NCI-H1417 treated with DMSO at 0.1 percent for 48 hours (cell line): ENCODE data around the gene C2orf42.
"Not testable (repeated sequence)": the region's sequence is repeated elsewhere in the genome, so short reads cannot be mapped to it uniquely, and the experiment has no call there.

Experiments used
- DNase-seq: peaks from one replicate; lab custom pipeline; 2025; lab: John Stamatoyannopoulos, UW

C2orf42 gene

DNA sequence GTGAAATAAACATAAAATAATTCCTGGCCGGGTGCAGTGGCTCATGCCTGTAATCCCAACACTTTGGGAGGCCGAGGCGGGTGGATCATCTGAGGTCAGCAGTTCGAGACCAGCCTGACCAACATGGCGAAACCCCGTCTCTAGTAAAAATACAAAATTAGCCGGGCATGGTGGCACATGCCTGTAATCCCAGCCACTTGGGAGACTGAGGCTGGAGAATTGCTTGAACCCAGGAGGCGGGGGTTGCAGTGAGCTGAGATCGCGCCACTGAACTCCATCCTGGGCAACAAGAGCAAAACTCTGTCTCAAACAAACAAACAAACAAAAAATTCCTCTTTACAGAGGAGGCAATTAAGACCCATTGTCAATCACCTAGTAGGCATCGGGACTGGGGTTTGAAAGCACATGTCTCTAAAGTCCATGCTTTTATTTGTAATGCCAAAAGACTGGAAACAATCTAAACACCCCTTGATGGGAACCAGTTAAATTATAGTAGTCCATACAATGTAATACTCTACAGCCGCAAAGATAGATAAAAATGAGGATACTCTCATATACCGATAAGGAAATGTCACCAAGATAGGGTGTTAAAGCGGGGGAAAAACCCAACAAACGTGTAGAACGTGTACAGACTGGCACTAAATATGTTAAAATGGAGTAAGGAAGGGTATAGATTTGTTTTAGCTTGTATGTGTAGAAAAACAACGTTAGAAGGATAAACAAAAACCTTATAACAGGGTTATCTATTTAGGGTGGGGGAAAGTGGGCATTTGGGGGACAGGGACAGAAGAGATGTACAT is 59.3 kb downstream of the C2orf42 start:
- not testable (repeated sequence) for DNase-seq

DNA sequence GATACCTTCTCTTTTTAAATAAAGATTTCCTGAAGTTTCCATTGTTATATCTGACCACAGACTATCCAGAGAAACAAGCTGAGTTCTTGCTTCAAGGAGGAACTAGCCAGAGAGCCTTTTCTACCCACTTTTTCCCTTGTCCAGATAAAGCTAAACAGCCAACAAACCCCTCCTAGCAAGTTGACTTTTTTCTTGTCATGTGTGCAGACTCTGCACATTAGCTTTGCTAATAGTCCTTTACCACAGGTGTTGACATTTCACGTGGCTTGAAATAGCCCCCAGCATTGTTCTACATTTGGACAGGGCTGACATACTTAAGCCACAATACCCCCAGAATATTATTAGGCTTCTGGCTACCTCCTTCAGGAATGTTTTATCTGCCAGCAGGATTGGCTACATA is 62.8 kb downstream of the C2orf42 start:
- DNase-seq = no peak

DNA sequence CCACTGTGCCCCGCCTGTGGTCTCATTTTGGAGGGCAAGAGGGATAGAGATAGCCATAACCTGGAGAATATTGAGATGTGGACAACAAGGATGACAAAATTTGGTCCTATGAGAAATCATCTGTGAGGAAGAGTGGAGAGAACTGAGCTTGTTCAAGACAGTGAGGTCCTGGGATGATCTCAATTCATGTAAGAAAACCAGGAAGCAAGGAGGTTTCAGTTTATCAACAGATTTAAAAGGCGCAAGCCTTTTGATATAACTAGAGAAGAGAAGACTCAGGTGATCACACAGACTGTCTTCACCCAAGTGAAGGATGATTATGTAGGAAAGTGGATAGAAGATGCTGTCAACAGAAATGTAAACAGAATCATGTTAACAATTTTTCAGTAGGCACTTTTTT is 64.4 kb downstream of the C2orf42 start:
- DNase-seq = no peak

DNA sequence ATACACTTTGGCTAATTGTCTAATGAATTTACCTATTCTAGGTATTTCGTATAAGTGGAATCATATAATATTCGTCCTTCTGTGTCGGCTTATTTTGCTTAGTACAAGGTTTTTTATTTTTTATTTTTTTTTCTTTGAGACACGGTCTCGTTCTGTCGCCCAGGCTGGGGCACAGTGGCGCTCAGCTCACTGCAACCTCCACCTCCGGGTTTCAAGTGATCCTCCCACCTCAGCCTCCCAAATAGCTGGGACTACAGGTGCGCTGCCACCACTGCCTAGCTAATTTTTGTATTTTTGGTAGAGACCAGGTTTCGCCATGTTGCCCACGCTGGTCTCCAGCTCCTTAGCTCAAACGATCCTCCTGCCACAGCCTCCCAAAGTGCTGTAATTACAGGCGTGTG is 65.3 kb downstream of the C2orf42 start:
- no peak for DNase-seq

DNA sequence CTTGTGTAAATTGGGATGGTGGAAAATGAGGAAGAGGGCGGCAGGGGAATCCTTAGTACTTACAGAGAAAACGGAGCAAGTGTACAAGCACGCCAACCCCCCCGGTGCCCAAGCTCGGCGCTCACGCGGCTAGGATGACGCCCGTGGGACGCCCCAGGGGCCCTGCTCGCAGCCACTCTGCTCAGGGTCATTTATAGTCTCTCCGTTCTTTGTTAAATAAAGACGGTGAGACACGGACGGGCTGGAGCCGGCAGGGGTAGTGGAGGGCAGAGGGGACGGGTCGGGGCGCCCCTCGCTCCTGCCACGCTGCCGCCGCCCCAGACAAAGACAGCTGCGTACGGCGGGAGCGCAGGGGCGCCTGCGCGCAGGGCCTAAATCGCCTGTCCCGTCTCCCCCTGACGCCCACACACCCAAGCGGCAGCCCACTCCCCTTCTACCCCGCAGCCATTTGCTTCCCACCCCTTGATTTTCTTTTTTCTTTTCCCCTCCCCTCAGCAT is 65.8 kb downstream of the C2orf42 start:
- DNase-seq = no peak

DNA sequence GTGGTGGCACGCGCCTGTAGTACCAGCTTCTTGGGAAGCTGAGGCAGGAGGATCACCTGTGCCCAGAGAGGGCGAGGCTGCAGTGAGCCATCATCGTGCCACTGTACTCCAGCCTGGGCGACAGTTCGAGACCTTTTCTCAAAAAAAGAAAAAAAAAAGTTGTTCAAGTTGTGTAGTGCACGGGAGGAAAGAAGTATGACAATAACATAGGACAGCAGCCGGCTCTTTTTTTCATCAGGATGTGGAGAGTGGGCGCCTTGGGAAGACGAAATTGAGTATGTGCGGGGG is 67.0 kb downstream of the C2orf42 start:
- no peak for DNase-seq

DNA sequence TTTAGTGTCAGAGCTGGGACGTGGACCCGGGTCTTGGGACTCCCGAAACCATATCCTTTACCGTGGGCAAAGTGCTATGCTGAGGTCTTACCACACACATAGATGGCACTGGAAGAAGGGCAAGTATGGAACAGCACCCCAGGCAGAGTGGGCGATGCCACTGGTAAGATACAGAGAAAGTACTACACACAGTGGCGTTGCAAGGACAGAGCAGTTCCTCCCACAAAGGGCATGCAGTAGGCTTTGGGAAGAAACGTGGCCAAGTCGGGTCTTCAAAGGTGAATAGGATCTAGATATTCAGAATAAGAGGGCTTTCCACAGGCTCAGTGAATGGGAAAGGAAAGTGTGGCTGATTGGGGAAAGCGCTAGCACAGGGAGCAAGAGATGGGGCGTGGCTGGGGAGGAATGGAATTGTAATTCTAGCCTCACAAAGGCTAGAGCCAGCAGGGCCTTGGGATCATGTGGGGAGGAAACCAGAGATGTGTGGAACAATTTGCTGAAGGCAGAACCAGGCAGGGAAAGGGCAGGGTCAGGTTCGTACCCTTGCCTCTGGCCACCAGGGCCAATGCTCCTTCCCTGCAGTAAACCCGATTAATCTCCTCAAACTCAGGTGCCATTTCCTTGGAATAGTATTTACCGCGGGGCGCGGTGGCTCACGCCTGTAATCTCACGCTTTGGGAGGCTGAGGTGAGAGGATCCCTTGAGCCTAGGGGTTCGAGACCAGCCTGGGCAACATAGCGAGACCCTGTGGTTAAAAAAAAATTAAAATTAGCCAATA is 67.6 kb downstream of the C2orf42 start:
- no peak for DNase-seq

DNA sequence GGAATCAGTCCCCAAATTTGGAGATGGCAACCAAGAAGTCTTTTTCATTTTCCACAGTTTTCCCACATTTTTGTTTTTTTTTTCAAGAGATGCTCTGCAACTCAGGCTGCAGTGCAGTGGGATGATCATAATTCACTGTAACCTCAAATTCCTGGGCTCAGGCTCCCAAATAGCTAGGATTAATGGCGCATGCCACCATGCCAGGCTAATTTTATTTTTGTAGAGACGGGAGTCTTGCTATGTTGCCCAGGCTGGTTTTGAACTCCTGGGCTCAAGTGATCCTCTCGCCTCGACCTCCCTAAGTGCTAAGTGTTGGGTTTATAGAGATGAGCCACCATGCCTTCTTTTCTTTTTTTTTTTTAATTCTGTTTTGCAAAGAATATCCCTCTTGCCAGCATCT is 68.3 kb downstream of the C2orf42 start:
- DNase-seq = no peak

DNA sequence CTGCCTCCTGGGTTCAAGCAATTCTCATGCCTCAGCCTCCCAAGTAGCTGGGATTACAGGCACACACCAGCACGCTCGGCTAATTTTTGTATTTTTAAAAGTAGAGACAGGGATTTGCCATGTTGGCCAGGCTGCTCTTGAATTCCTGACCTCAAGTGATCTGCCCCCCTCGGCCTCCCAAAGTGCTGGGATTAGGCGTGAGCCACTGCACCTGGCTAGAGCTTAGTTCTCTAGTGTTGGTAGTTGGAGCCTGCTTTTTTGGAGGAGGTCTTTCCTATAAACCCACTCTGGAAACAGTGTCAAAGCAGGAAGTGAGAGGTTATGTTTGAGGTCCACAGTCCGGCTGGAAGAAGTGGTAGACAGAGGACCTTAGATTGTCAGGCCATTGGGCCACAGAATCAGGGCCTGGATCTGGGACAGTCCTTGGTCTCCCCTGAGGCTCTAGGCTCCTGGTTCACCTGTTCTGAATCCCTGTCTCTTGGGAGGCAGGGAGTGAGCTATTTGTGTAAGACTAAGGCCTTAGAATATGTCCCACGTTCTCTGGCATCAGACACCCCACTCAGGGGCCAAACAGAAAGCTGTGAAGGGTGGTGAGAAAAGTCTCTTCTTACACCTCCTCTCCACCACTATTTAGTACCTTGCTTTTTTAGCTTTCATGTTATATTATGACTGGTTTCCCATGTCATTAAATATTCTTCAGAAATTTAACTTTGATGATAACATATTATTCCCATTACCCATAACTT is 69.0 kb downstream of the C2orf42 start:
- DNase-seq = no peak

DNA sequence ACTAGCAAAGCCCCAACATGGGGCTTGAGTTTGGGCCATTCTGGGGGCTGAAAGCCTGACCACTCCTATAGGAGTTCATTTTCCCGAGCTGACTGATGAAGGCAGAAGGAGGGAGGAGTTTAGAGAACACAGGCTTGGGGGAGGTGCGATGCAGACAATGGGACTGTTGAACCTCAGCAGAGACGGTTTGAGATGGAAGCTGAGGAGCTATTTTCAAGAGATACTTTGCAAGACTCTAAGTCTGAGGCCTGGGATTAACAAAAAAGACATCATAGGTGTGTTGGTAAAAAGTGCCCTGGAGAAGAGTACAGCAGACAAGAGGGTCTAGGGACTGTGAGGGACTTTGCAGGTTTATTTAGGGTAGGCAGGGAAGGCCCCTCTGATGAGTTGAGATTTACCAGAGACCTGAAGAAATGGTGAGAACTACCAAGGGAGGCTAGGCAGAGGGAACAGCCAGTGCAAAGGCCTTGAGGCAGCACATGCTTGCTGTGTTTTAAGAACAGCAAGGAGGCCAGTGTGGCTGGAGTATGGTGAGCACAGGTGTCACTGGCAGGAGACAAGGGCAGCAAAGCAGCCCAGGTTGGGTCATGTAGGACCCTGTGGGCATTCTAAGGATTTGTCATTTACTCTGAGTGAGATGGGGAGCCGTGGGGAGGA is 71.9 kb downstream of the C2orf42 start:
- DNase-seq = no peak

DNA sequence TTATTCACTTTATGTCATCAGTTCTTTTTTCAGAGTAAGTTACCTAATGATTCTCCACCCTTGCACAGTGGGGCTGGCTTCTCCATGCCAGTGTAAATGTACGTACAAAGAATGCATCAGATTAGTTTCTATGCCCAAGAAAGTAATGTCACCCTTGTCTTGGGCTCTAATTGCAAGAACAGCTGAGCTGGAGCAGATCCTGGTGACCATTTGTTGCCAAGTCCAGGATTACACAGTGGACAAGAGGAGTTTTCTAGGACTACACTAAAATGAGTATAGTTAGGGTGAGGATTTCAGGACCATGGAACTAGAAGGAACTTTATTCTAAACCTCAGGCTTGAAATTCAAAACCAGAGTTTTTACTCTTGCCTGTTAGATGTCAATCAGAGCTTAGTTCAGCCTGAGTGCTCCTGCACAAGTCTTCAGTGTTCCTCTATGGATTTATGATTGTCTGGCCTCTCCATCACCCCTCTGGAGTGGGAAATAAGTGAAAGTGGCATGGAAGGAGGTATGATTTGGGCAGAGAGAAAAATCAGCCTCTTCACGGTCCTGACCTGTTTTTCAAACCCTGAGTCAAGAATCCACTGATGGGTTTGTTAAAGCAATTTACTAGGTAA is 73.8 kb downstream of the C2orf42 start:
- no peak for DNase-seq

DNA sequence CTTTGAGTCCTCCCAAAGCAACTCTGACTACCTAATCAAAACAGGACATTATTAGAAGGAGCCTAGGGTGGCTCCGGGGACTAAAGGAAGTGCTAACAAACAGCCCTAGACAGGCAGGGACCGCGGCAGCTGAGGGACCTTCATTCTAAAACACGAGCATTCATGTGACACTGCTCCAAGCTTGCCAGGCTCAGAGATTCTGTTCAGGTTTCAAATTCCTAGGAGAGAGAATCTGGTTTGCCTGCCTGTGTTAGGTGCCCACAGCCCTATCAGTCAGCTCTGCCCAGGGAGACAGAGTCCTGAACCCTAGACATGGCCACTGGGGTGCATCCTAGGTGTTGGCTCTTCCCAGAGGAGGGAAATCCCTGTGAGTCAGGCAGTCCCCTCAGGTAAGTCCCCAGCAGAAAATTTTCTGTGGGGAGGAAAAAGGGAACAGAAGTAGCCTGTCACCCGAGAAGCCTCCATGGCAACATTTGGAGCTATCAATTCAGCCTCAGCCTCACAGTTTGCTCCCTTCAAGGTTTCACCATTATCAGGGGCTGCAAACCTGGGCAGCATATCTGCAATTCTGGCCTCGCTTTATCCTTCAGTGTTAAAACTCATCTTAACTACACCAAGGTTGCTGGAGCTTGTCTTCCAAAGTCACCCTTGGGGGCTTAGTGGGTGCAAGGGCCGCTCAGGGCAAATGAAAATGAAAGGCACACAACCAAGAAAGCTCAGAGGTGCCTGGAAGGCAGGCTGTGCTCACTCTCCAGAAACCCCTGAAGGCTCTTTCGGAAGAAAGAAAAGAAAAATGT is 75.0 kb downstream of the C2orf42 start:
- DNase-seq = no peak

DNA sequence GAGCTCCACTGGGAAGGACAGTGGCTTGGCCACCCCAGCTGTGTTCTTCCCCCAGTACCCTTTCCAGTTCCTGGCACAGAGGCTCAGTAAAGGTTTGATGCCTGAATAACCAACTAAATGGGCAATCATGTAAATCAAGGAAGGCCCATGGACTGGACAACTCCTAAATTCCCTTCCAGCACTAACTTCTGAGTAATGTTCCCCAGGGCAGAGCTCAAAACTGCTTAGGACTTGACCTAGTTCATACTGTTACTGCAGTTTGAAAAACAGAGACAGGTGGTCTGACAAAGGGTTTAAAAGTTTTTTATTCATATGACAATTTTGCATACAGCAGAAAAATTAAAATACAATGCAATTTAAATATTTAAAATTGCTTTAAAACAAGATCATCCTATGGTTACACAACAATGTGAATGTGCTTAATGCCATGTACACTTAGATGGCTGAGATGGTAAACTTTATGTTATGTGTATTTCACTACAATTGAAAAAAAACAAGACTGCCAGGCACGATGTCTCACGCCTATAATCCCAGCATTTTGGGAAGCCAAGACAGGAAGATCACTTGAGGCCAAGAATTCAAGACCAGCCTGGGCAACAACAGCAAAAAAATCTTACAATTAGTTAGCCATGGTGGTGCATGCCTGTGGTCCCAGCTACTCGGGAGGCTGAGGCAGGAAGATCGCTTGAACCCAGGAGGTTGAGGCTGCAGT is 77.3 kb downstream of the C2orf42 start:
- no peak for DNase-seq

DNA sequence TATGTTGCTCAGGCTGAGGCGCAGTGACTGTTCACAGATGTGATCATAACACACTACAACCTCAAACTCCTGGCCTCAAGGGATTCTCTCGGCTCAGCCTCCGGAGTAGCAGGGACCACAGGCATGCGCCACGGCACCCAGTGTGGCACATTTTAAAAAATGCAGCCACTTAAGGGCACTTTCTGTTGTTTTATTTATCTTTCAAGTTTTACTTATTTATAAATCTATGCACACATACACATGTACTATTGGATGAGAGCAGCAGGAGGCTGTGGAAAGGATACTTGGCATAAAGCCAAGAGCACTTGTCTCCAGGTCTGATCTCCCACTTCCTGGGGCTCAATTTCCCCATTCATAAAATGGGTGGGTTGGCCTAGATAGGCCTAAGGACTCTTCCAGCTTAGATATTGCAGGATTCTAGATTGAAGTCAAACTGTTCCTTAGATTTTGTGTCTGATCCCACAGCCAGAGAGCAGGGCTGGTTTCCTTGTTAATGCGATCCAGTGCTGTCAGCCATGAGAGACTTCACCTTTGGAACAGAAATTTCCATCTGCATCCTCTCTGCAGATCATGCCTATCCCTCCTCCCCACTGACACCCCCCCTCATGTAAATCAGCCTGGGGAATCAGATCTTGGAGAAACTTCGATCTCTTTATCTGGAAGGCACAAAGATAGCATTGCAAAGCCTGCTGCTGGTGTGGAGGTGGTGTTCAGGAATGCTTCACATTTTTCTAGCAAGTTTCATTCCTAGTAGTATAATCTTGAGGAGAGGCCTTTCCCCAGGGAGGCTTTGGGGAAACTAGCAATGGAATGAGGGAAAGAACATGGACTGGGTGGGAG is 78.8 kb downstream of the C2orf42 start:
- no peak for DNase-seq

DNA sequence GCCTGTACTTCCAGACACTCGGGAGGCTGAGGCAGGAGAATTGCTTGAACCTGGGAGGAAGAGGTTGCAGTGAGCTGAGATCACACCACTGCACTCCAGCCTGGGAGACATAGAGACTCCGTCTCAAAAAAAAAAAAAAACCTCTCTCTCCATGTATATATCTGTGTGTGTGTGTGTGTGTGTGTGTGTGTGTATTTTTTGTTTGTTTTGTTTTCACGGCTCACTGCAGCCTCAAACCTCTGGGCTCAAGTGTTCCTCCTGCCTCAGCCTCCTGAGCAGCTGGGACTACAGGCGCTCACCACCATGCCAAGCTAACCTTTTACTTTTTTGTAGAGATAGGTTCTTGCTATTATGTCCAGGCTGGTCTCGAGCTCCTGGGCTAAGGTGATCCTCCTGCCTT is 80.4 kb downstream of the C2orf42 start:
- DNase-seq = not testable (repeated sequence)

DNA sequence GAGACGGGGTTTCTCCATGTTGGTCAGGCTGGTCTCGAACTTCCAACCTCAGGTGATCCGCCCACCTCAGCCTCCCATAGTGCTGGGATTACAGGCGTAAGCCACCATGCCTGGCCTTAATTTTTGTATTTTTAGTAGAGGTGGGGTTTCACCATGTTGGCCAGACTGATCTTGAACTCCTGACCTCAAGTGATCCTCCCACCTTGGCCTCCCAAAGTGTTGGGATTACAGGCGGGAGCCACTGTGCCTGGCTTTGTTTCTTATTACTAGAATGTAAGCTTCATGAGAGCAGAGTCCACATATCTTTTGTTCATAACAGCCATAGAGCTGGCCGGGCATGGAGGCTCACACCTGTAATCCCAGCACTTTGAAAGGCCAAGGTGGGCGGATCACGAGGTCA is 84.7 kb downstream of the C2orf42 start:
- not testable (repeated sequence) for DNase-seq

DNA sequence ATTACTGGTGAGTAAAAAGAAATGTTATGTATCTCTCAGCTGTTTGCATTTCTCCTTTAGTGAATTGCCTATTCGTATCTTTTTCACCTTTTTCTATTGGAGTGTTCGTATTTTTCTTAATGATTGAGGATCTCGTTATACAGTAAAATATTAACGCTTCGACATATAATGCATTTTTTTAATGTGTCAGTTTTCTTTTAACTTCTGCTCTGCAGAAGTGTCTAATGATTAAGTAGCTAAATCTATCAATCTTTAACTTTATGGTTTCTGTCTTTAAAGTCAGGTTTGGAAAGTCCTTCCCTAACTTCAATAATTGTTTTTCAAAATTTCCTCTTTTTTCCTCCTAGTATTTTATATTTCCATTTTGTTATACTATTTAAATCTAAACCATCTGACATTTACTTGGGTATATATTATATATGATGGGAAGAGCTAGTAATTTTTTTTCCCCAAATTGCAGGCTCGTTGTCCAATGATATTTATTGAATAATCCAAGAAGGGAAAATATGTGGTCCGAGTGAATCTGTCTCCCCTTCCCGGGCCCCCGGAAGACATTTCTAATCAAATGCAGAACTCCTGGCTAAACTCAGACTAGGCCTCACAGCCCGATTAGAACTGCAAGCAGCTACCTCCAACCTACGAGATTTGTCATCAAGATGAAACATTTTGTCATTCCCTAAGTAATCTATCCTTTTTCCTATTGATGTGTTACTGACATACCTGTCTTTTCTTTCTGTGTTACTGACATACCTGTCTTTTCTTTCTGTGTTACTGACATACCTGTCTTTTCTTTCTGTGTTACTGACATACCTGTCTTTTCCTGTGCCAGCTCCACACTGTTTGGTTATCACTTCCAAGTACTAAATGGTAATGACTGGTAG is 86.3 kb downstream of the C2orf42 start:
- DNase-seq = no peak

DNA sequence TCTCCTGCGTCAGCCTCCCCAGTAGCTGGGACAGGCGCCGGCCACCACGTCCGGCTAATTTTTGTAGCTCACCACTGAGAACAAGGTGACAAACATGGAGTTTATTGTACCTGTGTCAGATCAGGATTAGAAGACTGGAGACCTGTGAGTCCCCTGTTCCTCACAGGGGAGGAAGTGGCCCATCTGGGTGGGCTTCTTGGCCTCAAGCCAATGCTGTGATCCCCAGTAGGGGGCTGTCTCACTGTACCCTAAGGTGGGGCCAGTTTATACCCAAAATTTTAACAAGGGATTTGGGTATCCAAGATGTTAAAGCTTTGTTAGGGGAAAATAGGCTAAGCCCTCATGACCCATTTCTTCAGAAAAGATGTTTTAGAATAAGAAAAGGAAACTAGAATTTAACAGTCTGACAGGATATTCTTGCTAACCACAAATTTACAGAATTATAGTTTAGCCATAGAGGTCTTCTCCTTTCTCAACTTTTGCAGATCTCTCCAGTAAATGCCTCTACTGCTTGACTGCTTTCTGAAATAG is 87.2 kb downstream of the C2orf42 start:
- DNase-seq = no peak
